SK-N-SH (cell line): Measurements from ENCODE around the gene FBXO40. TPM values are rescaled to one million over a fixed set of nuclear protein-coding genes. Genes with fewer than 3 reads are reported as not detected.

ENCODE experiments used
- CTCF ChIA-PET: fragments of 300-600, 350-600 bp; formaldehyde crosslinking; extraction: SDS; loops from one replicate; lab custom pipeline; 2021; lab: Yijun Ruan, JAX
- POLR2A ChIA-PET: fragments of 350-600 bp; sonication (Branson Sonifier 250); formaldehyde crosslinking; extraction: SDS; loops from one replicate; lab custom pipeline; 2020; ENCODE audit warnings: antibody characterized with exemption, inconsistent platforms; lab: Yijun Ruan, JAX
- DNase-seq: peaks from one replicate; pipeline ENCODE4 v3.0.0; 2012
- H2AFZ ChIP-seq: fragments of 200-600 bp; sonication (generic); 2 replicates; pipeline ENCODE4 v1.8.1; 2016; ENCODE audit warnings: antibody characterized with exemption, mild to moderate bottlenecking, low read depth
- H3F3A ChIP-seq: fragments of 200-600 bp; sonication (generic); replicated peaks from 2 replicates; pipeline ENCODE3; 2016; ENCODE audit warnings: antibody characterized with exemption, mild to moderate bottlenecking; ENCODE audit not compliant: insufficient read depth
- H3K27ac ChIP-seq, 2 experiments: fragments of 200-500 bp in 1 of 2; fragments of 200-600 bp in 1 of 2; sonication (Bioruptor generic) in 1 of 2; sonication (generic), shearing (Covaris generic) in 1 of 2; 2 replicates each; pipeline versions ENCODE4 v1.5.1 to v1.6.1; 2014 to 2016; ENCODE audit warnings: low read depth in 2 of 2, inconsistent platforms in 1 of 2, low read length in 1 of 2, mild to moderate bottlenecking in 1 of 2, mixed read lengths in 1 of 2
- H3K27me3 ChIP-seq: fragments of 200-600 bp; sonication (generic), shearing (Covaris generic); 2 replicates; pipeline ENCODE4 v1.6.1; 2016; ENCODE audit warnings: mixed run types; ENCODE audit not compliant: insufficient read depth
- H3K36me3 ChIP-seq, 2 experiments: fragments of 200-500 bp in 1 of 2; fragments of 200-600 bp in 1 of 2; sonication (Bioruptor generic) in 1 of 2; sonication (generic) in 1 of 2; replicated peaks in 1 of 2; 2 replicates each; pipeline versions ENCODE3 to v1.5.1; 2014 to 2016; ENCODE audit warnings: low read length in 1 of 2, mild to moderate bottlenecking in 1 of 2; ENCODE audit not compliant: insufficient read depth in 2 of 2, control insufficient read depth in 1 of 2
- H3K4me1 ChIP-seq, 2 experiments: fragments of 200-500 bp in 1 of 2; fragments of 200-600 bp in 1 of 2; sonication (Bioruptor generic) in 1 of 2; sonication (generic), shearing (Covaris generic) in 1 of 2; 2 replicates each; pipeline versions ENCODE4 v1.5.1 to v1.6.1; 2014 to 2016; ENCODE audit warnings: low read depth in 1 of 2, low read length in 1 of 2, mixed run types in 1 of 2; ENCODE audit not compliant: insufficient read depth in 2 of 2, control insufficient read depth in 1 of 2
- H3K4me2 ChIP-seq: fragments of 200-600 bp; sonication (generic), shearing (Covaris generic); 2 replicates; pipeline ENCODE4 v1.6.1; 2017; ENCODE audit warnings: mixed run types
- H3K4me3 ChIP-seq, 2 experiments: fragments of 200-500 bp in 1 of 2; fragments of 200-600 bp in 1 of 2; sonication (Bioruptor generic) in 1 of 2; sonication (generic), shearing (Covaris generic) in 1 of 2; 2 replicates each; pipeline versions ENCODE4 v1.5.1 to v1.8.1; 2014 to 2016; ENCODE audit warnings: low read depth in 2 of 2, inconsistent platforms in 1 of 2, low read length in 1 of 2, mild to moderate bottlenecking in 1 of 2, mixed read lengths in 1 of 2, moderate library complexity in 1 of 2
- H3K79me2 ChIP-seq: fragments of 200-600 bp; sonication (generic); 2 replicates; pipeline ENCODE4 v1.8.1; 2017; ENCODE audit warnings: mild to moderate bottlenecking; ENCODE audit not compliant: insufficient read depth
- H3K9ac ChIP-seq: fragments of 200-600 bp; sonication (generic); 2 replicates; pipeline ENCODE4 v1.6.1; 2017; ENCODE audit warnings: mixed run types
- H3K9me2 ChIP-seq: fragments of 200-600 bp; sonication (generic); 2 replicates; pipeline ENCODE4 v1.6.1; 2017; ENCODE audit warnings: mixed run types
- H3K9me3 ChIP-seq: fragments of 200-600 bp; sonication (generic); 2 replicates; pipeline ENCODE4 v1.6.1; 2017; ENCODE audit warnings: mixed run types, mild to moderate bottlenecking, moderate library complexity
- H4K20me1 ChIP-seq: fragments of 200-600 bp; sonication (generic); 2 replicates; pipeline ENCODE4 v1.6.1; 2017; ENCODE audit warnings: mild to moderate bottlenecking, mixed run types; ENCODE audit not compliant: insufficient read depth
- FOXJ3 ChIP-seq: sonication (generic); formaldehyde crosslinking; IDR thresholded peaks from 2 replicates; pipeline ENCODE4 v1.5.1; 2020; ENCODE audit warnings: mild to moderate bottlenecking, missing genetic modification reagents
- FOXM1 ChIP-seq: IDR thresholded peaks from 2 replicates; pipeline ENCODE4 v1.4.0; 2012; ENCODE audit warnings: low read depth, mild to moderate bottlenecking
- IRF3 ChIP-seq: fragments of 150-350 bp; IDR thresholded peaks from 2 replicates; pipeline ENCODE4 v1.6.1; 2016; ENCODE audit warnings: mild to moderate bottlenecking, low read depth, low read length
- JUND ChIP-seq: IDR thresholded peaks from 2 replicates; pipeline ENCODE4 v1.4.0; 2012
- MEF2A ChIP-seq: IDR thresholded peaks from 2 replicates; pipeline ENCODE4 v1.4.0; 2012; ENCODE audit warnings: low read depth, borderline replicate concordance
- MXI1 ChIP-seq: IDR thresholded peaks from 2 replicates; pipeline ENCODE4 v1.6.1; 2012; ENCODE audit warnings: mild to moderate bottlenecking, low read depth, low read length, improper control_type of control experiment
- NFIC ChIP-seq: IDR thresholded peaks from 2 replicates; pipeline ENCODE4 v1.4.0; 2012; ENCODE audit warnings: borderline replicate concordance
- NRF1 ChIP-seq: IDR thresholded peaks from 2 replicates; pipeline ENCODE4 v1.6.1; 2012; ENCODE audit warnings: low read depth, mild to moderate bottlenecking, low read length
- POLR2AphosphoS5 ChIP-seq: IDR thresholded peaks from 2 replicates; pipeline ENCODE4 v1.6.1; 2012; ENCODE audit warnings: low read depth, low read length
- RAD21 ChIP-seq: IDR thresholded peaks from 2 replicates; pipeline ENCODE4 v1.6.1; 2012; ENCODE audit warnings: mild to moderate bottlenecking, low read length
- RCOR1 ChIP-seq: fragments of 150-350 bp; IDR thresholded peaks from 2 replicates; pipeline ENCODE4 v1.6.1; 2017; ENCODE audit warnings: antibody characterized with exemption, low read length
- RXRA ChIP-seq: IDR thresholded peaks from 2 replicates; pipeline ENCODE4 v1.4.0; 2012; ENCODE audit warnings: low read depth, mild to moderate bottlenecking, borderline replicate concordance
- TAF1 ChIP-seq: IDR thresholded peaks from 2 replicates; pipeline ENCODE4 v1.6.1; 2012; ENCODE audit warnings: low read depth, mild to moderate bottlenecking, low read length, moderate library complexity, borderline replicate concordance
- WGBS: methylation state at CpG from one replicate; pipeline ENCODE4 v1.1.6; 2017; ENCODE audit warnings: low lambda C conversion rate; 5-methylcytosine and 5-hydroxymethylcytosine counted together
- polyA plus RNA-seq, 3 experiments: library from polyadenylated mRNA; depleted of rRNA; stranded (reverse); fragments of >200 nt; gene quantifications; 2 replicates each; pipeline ENCODE4 v1.2.3, GENCODE V29; 2012
- TF ChIP-seq, protein P1 (sequence below): IDR thresholded peaks from 2 replicates; pipeline ENCODE4 v1.6.1; 2012; ENCODE audit warnings: mild to moderate bottlenecking, low read depth, low read length, moderate library complexity
- TF ChIP-seq, protein P2 (sequence below): fragments of 200-600 bp; sonication (generic); IDR thresholded peaks from 2 replicates; pipeline ENCODE4 v1.6.1; 2017; ENCODE audit warnings: antibody characterized with exemption, mild to moderate bottlenecking, moderate library complexity
- TF ChIP-seq, protein P3 (sequence below): IDR thresholded peaks from 2 replicates; pipeline ENCODE4 v1.4.0; 2012; ENCODE audit warnings: low read depth, borderline replicate concordance

Gene FBXO40
- polyA plus RNA-seq, 1 of the 3 experiments (the other 2 are of a cell fraction) = not detected

- Histone ChIP-seq H3K4me1 (no peaks in the 10 kb centered on the region; a peak in 1 of 4 replicates), H3K27ac (no peak overlapping the region), H3K9me3 (no peaks in the 10 kb centered on the region), H3K27me3 (no peaks in the 10 kb centered on the region), H3K4me2 (no peak overlapping the region), H3K4me3 (no peak overlapping the region), H3K9me2 (no peaks in the 10 kb centered on the region), H2AFZ (no peak overlapping the region), H3F3A (no peaks in the 10 kb centered on the region), H3K36me3 (peaks cover 61 to 85% of the 10 kb centered on the region in 2 experiments), H3K9ac (no peak overlapping the region), H4K20me1 (no peaks in the 10 kb centered on the region), H3K79me2 (no peaks in the 10 kb centered on the region)
- ChIA-PET CTCF (no interaction called here), POLR2A (no interaction called here)
- WGBS = 51% methylated on average over 2 of the region's 2 CpGs
- no peak for DNase-seq
- TF ChIP-seq RAD21 (no peak), MXI1 (no peak)
Observed at GRCh38 chr3:121665488-121665887, 72.3 kb downstream of the FBXO40 start.

DNA sequence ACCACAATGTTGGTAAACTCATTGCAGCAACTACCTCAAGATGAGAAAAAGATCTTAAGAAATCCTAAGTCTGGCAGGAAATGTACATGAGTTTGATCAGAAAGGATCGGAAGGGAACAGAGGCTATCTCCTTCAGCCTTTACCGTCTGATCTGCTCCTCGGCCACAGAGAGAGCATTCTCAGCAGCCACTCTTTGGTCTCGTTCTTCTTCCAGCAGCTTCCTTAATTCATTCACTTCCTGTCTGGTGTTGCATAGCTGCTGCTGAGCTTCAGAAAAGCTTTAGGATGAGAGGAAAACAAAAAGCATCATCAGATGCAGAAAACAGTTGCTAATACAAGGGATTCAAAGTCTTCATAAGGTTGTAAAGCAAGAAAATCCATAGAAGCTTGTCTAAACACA, 74.2 kb downstream of the FBXO40 start:
- ChIA-PET POLR2A (no interaction called here), CTCF (no interaction called here)
- Histone ChIP-seq H3F3A (no peaks in the 10 kb centered on the region), H2AFZ (no peak overlapping the region), H3K79me2 (no peaks in the 10 kb centered on the region), H3K9ac (no peak overlapping the region), H3K4me3 (no peak overlapping the region), H3K27me3 (no peaks in the 10 kb centered on the region), H3K9me2 (no peaks in the 10 kb centered on the region), H3K27ac (no peak overlapping the region), H3K4me2 (no peak overlapping the region), H3K4me1 (no peaks in the 10 kb centered on the region), H3K36me3 (peaks cover 65 to 91% of the 10 kb centered on the region in 2 experiments), H4K20me1 (no peaks in the 10 kb centered on the region), H3K9me3 (no peaks in the 10 kb centered on the region)
- TF ChIP-seq, protein P1, sequence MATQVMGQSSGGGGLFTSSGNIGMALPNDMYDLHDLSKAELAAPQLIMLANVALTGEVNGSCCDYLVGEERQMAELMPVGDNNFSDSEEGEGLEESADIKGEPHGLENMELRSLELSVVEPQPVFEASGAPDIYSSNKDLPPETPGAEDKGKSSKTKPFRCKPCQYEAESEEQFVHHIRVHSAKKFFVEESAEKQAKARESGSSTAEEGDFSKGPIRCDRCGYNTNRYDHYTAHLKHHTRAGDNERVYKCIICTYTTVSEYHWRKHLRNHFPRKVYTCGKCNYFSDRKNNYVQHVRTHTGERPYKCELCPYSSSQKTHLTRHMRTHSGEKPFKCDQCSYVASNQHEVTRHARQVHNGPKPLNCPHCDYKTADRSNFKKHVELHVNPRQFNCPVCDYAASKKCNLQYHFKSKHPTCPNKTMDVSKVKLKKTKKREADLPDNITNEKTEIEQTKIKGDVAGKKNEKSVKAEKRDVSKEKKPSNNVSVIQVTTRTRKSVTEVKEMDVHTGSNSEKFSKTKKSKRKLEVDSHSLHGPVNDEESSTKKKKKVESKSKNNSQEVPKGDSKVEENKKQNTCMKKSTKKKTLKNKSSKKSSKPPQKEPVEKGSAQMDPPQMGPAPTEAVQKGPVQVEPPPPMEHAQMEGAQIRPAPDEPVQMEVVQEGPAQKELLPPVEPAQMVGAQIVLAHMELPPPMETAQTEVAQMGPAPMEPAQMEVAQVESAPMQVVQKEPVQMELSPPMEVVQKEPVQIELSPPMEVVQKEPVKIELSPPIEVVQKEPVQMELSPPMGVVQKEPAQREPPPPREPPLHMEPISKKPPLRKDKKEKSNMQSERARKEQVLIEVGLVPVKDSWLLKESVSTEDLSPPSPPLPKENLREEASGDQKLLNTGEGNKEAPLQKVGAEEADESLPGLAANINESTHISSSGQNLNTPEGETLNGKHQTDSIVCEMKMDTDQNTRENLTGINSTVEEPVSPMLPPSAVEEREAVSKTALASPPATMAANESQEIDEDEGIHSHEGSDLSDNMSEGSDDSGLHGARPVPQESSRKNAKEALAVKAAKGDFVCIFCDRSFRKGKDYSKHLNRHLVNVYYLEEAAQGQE = no peak
- no peak for TF ChIP-seq MXI1
- no peak for TF ChIP-seq NFIC
- no peak for TF ChIP-seq NRF1
- TF ChIP-seq IRF3 = no peak
- TF ChIP-seq, protein P2, sequence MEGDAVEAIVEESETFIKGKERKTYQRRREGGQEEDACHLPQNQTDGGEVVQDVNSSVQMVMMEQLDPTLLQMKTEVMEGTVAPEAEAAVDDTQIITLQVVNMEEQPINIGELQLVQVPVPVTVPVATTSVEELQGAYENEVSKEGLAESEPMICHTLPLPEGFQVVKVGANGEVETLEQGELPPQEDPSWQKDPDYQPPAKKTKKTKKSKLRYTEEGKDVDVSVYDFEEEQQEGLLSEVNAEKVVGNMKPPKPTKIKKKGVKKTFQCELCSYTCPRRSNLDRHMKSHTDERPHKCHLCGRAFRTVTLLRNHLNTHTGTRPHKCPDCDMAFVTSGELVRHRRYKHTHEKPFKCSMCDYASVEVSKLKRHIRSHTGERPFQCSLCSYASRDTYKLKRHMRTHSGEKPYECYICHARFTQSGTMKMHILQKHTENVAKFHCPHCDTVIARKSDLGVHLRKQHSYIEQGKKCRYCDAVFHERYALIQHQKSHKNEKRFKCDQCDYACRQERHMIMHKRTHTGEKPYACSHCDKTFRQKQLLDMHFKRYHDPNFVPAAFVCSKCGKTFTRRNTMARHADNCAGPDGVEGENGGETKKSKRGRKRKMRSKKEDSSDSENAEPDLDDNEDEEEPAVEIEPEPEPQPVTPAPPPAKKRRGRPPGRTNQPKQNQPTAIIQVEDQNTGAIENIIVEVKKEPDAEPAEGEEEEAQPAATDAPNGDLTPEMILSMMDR = no peak
- TF ChIP-seq RAD21 = no peak
- TF ChIP-seq RCOR1 = no peak
- no peak for TF ChIP-seq FOXJ3 (CRISPR knock-in tag)
- TF ChIP-seq FOXM1 = no peak
- no peak for TF ChIP-seq MEF2A
- TF ChIP-seq POLR2AphosphoS5 = no peak
- TF ChIP-seq TAF1 = no peak
- TF ChIP-seq RXRA = no peak
- TF ChIP-seq JUND = no peak
- TF ChIP-seq, protein P3, sequence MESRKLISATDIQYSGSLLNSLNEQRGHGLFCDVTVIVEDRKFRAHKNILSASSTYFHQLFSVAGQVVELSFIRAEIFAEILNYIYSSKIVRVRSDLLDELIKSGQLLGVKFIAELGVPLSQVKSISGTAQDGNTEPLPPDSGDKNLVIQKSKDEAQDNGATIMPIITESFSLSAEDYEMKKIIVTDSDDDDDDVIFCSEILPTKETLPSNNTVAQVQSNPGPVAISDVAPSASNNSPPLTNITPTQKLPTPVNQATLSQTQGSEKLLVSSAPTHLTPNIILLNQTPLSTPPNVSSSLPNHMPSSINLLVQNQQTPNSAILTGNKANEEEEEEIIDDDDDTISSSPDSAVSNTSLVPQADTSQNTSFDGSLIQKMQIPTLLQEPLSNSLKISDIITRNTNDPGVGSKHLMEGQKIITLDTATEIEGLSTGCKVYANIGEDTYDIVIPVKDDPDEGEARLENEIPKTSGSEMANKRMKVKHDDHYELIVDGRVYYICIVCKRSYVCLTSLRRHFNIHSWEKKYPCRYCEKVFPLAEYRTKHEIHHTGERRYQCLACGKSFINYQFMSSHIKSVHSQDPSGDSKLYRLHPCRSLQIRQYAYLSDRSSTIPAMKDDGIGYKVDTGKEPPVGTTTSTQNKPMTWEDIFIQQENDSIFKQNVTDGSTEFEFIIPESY = no peak
- DNase-seq = no peak
- WGBS = 95% methylated on average over 4 of the region's 4 CpGs
